ENCODE results near the gene C17orf50.
"Not testable (repeated sequence)": the region's sequence is repeated elsewhere in the genome, so short reads cannot be mapped to it uniquely, and the experiment has no call there.

C17orf50 gene

GRCh38 chr17:35735036-35735805 lies 25.5 kb upstream of the C17orf50 start:
- DNase-seq, result no peak

DNA sequence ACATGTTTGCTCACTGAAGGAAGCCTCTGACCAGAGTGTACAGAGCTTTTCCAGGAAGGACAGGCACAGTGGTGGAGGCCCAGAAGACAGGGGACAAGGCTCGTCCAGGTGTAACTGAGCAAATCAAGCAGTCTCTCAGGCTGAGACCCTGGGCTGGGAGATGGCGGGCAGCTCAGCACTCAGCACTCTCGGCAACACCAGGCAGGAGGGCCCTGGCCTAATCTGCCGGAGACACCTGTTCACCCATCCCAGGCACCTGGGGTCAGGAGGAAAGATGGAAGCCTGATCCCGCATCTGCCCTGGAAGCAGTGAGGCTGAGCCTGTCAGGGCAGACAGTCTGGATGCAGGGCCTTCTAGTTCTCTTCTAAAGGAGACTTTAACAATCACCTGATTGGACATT lies 24.5 kb upstream of the C17orf50 start:
- DNase-seq, result no peak

- no peak for DNase-seq
These were observed 22.1 kb upstream of the C17orf50 start for GRCh38 chr17:35738519-35739133.

GRCh38 chr17:35740216-35740615 lies 20.5 kb upstream of the C17orf50 start:
- no peak for DNase-seq

DNA sequence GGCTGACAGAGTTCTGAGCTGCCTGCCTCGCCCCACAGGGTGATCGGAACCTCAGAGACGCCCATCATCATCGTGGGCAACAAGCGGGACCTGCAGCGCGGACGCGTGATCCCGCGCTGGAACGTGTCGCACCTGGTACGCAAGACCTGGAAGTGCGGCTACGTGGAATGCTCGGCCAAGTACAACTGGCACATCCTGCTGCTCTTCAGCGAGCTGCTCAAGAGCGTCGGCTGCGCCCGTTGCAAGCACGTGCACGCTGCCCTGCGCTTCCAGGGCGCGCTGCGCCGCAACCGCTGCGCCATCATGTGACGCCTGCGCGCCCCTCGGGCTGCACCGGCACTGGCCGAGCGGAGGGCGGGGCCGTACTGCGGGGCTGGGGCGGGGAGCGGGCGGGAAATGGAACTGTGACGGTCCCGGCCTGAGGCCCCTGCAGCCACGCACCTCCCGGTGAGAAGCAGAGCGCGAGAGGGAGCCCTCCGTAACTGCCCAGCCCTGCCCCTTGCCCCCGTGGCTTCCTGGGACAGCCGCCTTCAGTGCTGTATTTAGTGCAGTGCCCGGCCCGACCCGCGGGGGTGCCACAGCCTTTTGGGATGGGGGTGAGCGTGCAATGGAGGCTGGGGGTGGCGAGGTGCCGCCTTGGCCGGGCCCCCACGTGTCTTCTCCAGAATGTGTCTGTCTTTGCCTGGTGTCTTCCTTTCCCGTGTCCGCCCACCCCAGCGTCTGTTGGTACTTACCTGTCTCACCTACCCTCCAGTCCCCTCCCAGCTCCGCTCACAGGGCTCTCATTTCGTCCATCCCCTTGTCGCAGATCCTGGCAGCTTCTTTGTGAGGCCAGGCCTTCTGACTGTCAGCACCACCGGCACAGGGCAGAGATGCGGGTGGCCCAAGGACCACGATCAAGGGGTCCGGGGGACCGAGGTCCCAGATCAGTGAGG lies 19.4 kb upstream of the C17orf50 start:
- DNase-seq, result no peak

DNA sequence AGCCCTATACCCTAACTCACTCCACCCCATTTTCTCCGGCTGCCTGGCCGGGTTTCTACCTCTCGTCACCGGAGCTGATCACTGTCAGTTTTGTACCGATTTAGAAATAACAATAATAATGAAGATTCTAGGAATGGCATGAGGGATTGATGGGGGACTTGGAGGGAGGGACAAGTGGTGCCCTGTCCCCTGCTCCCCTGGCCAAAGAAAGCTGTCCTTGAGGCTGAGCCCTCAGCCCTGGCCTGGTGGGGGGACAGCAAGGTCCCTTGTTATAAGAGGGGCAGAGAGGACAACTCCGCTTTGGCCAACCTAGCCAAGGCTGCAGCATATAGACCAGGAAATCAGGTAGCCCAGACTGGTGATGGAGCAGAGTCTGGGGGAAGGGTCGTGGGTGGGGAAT lies 18.2 kb upstream of the C17orf50 start:
- no peak for DNase-seq

GRCh38 chr17:35742896-35743477 lies 17.7 kb upstream of the C17orf50 start:
- no peak for DNase-seq

- no peak for DNase-seq
These were observed 16.9 kb upstream of the C17orf50 start for GRCh38 chr17:35743626-35744328.

- no peak for DNase-seq
These were observed 15.9 kb upstream of the C17orf50 start for GRCh38 chr17:35744830-35745229.

DNA sequence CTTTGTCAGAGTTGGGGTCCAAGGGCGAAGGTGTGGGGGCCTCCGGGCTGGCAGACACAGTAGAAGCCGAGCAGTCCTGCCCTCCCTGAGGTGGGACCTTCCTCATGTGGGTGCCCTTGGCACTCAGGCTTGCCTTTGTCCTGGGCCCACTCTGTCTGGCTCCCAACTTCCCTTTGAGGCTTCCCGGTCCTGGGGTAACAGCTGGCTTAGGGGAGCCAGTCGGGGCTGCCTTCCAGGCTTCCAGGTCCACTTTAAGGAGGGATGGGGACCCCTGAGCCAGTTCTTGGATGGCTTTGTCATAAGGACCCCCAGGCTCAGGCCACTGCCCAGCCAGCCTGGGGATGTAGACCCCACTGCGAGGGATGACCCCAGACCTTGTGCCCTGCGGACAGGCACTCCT lies 15.4 kb upstream of the C17orf50 start:
- DNase-seq, result no peak

- DNase-seq, result no peak
These were observed 14.9 kb upstream of the C17orf50 start for GRCh38 chr17:35745749-35746320.

- DNase-seq, result peak; percentile 85
These were observed 13.1 kb upstream of the C17orf50 start for GRCh38 chr17:35747540-35748017.

DNA sequence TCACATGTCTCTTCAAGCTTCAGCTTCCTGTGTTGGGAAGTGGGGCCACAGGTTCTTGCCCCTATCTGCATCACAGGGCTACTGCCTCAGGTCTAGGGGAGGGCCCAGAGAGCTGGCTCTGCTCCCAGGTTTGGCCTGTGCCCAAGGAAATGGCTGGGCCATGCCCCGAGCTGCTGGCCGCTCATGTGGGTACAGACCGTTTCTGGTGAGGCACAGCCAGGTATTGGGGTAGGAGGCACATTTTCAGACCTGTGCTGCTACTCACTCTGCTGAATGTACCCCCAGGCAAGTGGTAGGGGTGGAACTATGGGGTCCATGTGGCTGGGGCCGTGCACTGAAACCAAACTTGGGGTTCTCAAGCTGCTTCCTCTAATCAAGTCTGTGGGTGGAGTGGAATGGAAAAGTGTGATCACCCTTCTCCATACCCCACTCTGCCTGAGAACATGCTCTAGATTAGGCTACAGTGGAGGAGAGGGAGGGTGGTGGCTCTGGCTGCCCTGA lies 12.3 kb upstream of the C17orf50 start:
- DNase-seq, result no peak

GRCh38 chr17:35748979-35749378 lies 11.7 kb upstream of the C17orf50 start:
- no peak for DNase-seq

DNA sequence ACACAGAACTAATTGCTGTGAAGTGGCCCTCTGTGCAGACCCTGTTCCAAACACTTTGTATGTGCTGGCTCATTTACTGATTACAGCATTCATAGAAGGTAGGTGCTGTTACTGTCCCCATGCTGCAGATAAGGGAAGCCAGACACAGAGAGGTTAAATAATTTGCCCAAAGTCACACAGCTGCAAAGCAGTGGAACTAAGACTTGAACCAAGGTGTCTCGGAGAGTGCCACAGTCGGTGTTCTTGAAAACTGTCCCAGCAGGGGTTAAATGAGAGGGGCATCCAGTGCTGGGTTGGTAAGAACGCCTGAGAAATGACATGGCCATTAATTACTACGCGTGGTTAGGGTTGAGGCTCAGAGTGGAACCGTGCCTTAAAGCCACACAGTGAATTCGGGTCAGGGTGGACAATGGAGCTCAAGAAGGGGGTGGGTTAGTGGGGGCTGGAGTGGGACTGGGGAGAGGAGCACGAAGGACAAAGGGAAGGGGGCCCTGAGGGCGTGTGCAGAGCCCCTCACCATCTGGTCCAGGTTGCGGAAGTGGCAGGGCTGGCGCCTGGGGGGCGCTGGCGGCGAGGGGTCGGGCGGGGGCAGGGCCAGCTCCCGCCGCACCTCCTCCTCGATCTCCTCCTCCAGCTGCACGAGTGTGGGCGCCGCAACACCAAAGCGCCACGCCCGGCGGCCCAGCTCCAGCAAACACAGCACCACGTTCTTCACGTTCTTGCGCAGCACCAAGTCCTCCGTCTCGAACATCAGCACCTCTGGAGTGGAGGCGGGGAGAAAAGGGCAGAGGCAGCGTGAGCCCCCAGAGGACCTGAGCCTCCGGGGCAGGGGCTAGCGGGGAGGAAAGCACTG lies 10.9 kb upstream of the C17orf50 start:
- peak; percentile 20 for DNase-seq

DNA sequence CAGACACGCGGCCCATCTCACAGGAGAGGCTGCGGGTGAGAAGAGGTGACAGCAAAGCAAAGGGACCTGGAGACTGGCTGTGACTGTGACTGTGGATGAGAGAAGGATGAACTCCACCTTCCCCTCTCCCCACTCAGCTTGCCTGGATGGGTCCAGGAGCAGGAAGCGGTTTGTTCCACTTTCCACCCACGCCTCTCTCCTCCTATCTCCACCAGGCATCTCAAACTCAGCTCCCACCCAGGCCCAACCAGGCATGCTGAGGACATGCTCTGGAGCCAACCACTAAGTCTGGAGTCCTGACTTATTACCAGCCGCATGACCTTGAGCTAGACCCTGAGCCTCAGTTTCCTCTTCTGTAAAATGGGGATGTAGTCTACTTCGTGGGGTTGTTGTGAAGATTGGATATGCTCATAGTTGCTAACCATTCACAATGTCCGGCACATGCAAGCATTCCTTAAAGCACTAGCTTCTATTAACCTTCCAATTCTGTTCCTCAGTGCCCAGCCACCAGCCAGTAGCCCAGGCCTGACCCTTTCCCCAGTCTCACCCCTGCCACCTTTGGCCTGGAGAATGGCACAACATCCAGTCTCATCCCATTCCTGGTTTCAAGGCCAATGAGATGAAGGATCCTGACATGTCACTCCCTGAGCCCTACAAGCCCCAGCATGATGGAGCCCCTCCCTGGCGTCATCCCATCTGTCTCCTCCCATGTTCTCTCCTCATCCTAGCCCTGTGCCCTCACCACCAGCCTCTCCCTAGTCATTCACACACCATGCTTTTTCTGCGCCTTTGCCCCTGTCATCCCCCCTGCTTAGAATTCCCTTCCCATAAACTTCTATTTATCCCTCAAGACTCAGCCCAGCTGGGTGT lies 9.9 kb upstream of the C17orf50 start:
- no peak for DNase-seq

- not testable (repeated sequence) for DNase-seq
These were observed 9.1 kb upstream of the C17orf50 start for GRCh38 chr17:35751541-35751940.

DNA sequence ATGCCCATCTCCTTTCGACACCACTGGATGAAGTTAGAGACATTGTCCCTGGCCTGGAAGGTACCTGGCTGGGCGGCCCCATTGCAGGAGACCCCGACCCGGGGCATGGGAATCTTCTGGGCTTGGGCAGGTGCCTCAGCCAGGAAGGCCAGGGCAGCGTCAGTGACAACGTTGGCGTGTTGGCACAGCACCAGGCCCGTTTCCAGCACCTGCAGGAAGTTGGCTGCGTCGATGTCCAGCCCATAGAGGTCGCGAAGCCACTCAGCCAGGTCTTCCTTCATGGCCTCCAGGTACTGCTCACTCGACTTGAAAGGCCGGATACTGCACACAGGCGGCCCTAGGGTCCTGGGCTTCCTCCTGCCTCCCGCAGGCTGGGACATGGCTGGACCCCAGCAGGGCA lies 8.2 kb upstream of the C17orf50 start:
- DNase-seq, result no peak

DNA sequence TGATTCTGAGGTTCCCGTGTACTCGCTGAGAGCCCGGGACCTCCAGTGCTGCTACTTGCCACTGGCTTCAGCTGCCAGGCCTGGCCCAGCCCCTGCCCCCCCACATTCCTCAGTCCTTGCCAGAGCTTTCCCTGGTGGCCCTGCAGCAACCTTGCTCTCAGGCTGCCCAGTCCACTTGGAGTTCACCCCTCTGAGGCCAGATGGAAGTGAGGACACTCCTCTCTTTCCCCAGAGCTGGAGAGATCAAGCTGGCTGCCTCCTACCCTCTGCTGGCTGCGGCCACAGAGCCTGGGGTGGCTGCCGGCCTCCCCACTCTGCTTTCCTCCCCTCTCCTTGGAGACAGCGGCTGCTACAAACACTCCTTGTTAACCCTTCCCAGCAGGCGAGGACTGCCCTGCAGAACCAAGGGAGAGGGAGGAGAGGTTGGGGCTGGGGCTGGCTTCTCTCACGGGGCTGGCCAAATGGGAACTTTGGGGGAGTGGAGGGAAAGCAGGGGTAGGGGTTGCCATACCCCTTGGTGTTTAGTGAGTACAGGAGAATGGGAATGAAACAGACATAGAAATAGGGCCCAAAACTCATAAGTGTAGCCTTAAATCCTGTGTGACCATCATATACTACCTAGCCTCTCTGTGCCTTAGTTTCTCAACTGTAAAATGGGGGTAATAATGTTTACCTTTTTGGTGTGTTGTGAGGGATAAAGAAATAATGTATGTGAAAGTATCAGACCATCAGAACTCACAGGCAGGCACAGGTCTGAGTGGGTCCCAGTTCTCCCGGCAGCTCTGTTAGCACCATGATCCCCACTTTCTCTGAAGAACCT lies 7.5 kb upstream of the C17orf50 start, which contains the start of gene GAS2L2:
GAS2L2 (minus strand) TSS at position 295 of the 820 bp plus-strand sequence. CDS start 389 bp downstream, outside the sequence.
- no peak for DNase-seq
